ENCODE measurements around the gene DNPEP.
A peak's percentile ranks its signal among the peaks of the same experiment; 100 is the strongest.
"Not testable (repeated sequence)": the region's sequence is repeated elsewhere in the genome, so short reads cannot be mapped to it uniquely, and the experiment has no call there.

Gene DNPEP

GRCh38 chr2:219401606-219402005, 13.9 kb upstream of the DNPEP start:
- DNase-seq (ENCODE audit: low read depth in 2 of 2) = no peak

GRCh38 chr2:219400562-219400961, 12.8 kb upstream of the DNPEP start:
- no peak for DNase-seq (ENCODE audit: low read depth in 2 of 2)

DNA sequence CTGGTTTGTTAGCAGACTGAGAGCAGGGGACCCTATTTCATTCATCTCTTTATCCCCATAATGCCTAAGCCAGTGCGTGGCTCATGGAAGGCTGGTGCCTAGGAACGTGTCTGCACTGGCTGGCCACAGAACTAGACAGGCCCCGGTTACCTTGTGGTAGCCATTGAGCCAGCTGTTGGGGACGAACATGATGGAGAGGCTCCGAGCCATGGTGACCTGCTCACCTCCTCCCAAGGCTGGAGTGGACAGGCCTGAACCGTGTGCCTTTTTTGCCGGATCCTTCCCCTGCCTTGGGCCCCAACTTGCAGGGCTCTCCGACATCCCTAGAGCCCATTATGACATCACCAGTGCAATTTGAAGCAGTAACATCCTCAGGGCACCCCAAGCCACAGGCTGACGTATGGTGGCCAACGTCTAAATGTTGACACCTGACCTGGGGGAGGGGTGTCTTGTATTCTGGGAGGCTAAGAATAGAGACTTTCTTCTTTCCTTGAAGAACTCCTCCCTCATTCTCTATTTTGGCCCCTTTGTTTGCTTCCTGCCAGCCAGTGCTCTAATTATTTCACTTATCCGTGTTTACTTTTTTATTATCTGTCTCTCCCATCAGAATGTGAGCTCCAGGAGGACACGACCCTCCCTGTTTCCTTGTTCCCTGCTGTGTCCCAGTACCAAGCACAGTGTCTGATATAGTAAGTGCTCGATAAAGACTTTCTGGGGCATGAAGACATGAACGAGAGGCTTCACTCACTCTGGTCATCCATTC, 12.2 kb upstream of the DNPEP start:
- DNase-seq (ENCODE audit: low read depth in 2 of 2) = no peak

DNA sequence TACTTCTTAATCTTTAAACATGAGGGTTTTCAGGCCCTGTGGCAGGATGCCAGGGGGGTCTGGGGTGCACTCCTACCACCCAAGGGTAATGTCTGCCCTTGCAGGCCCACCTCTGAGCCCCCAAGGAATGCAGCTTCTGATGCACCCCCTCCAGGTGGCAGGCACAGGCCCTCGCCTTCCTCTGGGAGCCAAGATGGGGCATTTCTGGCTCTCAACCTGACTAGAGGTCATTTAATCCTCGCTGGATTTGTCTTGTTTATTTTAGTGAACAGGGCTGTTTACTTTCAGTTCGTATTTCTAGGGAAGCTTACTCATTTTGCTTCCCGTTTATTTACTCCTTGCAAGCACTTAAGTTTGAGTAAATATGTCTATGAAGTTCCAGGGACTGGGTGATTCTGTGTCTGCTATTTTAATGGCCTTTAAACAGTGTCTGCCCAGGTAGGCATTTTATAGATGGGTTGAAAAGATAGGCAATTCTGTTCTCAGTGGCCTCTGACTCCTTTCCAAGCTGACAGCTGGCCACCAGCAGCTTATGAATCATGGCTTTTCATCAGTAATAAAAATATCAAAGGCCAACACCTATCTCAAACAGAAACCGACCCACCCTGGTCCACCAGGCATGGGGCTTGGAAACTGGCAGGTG, 11.1 kb upstream of the DNPEP start:
- no peak for DNase-seq (ENCODE audit: low read depth in 2 of 2)

DNA sequence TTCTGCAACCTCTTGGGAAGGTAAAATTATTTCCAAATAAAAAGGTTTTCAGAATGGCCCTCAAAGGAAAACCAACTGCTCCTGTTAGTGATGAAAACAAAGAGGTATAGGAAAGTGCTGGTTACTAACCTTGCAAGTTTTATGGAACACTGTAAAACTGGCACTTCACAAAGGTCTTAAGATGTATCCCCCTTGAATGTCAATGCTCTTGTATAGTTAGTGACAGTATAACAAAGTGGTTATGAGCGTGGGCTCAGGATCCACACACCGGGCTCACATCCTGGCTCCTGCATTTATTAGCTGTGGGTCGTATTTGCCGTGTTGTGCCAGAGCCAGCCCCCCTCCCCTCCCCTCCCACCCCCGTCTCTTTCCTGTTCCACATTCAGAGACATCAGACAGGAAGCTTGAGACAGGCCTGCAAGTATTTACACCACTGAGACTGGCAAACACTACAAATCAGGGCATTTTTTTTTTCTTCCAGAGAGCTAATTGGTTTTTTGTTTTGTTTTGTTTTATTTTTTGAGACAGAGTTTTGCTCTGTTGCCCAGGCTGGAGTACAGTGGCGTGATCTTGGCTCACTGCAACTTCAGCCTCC, 9.2 kb upstream of the DNPEP start:
- DNase-seq (ENCODE audit: low read depth in 2 of 2) = no peak

DNA sequence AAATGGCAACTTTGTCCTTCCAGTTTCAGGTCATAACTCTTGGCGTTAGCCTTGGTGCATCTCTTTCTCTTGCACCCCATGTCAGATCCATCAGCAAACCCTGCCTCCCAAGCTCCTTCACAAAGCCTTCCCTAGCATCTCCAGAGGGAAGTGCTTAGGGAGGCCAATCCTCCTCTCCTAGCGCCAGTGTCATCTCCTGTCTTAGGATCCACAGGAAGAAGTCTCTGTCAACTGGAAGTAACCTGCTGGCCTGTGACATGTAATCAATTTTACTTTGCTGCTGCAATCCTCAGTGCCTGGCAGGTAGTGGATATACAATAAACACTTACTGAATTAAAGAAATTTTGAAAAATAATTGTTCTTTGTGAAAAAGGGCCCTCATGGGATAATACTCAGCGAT, 7.9 kb upstream of the DNPEP start:
- no peak for DNase-seq (ENCODE audit: low read depth in 2 of 2)

DNA sequence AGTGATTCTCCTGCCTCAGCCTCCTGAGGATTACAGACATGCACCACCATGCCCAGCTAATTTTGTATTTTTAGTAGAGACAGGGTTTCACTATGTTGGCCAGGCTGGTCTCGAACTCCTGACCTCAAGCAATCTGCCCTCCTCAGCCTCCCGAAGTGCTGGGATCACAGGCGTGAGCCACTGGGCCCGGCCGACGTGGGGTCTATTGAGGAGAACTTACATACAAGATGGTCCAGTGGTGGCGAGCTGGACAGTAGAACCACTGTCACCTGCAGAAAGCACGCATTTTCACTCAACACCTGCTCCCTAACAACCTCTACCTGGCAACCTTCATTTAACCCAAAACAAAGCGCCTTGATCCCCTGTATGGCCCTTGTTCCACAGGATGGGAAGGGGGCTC, 7.3 kb upstream of the DNPEP start:
- DNase-seq (ENCODE audit: low read depth in 2 of 2) = not testable (repeated sequence)

DNA sequence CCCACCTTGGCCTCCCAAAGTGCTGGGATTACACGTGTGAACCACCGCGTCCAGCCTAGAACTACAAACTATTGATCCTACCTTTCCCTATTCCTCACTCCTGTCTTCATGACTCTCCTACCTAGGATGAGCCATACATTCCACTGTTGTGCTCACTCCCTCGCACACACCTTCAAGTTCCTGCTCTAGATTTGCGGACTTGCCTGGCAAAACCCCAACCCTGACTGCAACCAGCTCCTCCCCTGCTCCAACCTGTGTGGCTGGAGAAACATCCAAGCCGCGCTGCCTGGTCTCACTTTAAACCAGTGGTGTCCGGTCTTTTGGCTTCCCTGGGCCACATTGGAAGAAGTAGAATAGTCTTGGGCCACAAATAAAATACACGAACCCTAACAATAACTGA, 5.0 kb upstream of the DNPEP start:
- no peak for DNase-seq (ENCODE audit: low read depth in 2 of 2)

- DNase-seq (ENCODE audit: low read depth in 2 of 2) = no peak
These were observed 1.1 kb upstream of the DNPEP start for GRCh38 chr2:219388907-219389156.

GRCh38 chr2:219388121-219388906, 602 bp upstream of the DNPEP start:
- DNase-seq (ENCODE audit: low read depth in 2 of 2) = peak; percentile 91 to 93

DNA sequence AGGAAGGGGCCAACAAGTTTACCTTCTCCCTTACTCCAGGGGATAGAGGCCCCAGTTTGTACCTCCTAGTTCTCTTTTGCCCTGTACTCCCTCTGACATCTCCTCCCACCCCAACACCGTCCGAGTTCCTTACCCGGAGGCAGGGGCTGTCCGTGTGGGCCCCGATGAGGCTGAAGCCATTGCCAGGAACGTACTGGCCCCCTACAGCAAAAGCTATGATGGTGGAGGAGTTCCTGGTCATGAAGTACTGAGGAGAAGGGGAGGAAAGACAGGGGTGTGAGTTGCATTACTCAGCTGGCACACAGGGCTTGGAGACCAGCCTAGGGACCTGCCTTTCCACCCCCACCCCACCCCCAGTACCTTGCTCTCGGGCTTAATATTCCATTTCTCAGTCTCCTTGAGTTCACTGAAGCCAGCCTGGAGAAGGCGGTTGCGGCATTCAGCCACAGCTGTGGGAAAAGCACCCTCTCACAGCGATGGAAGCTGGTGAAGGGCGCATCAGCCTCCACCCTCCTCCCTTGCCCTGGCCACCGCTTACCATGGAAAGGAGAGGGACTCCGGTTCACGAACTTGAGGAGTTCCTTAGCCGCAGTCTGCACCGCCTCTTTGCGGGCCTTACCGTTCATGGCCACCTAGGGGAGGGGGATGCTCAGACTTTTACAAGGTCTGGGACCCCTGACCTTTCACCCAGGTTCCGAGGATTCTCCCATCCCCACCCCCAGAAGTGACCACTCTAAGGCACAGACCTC, 1.0 kb downstream of the DNPEP start:
- DNase-seq (ENCODE audit: low read depth in 2 of 2) = no peak

DNA sequence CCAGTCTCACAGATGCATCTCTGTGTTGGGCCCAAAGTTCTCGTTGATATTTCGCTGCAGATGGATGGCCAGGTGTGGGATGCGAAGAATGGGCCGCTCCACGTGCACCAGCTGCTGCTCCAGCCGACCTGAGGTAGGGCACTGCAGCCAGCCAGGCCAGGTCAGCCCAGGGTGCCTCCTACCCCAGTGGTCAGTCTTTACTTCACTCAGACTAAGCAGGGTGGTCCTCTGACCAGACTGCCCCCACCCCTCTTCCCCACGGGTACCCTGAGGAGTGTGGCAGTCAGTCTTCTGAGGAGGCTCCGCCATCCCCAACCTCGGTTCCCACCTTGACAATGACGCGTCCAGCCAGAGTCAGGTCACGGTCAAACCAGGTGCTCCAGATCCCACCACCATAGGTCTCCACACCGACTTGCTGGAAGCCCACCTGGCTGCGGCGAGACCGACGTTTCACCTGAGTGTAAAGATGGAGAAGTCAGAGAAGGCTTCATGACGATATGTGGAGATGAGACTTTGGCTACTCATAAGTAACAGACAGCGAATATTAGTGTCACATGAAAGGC, 1.7 kb downstream of the DNPEP start:
- DNase-seq (ENCODE audit: low read depth in 2 of 2) = no peak

DNA sequence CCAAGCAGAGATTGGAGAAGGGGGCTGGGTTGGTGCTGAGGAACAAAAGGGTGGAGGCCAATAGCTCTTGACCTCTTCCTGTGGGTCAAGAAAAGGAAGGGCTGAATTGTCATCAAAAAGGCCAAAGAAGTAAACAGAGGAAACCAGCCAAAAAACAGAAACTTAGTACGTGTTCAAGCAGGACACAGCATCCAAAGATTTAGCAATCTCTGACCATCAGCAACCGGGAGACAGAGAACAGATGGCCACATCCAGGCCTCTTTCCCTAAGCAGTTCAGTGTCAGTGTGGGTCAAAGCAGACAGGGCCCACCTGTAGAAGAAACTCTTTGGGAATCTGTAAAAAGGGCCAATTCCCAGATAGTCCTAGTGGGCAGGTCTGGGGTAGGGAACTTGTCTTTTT, 2.9 kb downstream of the DNPEP start:
- DNase-seq (ENCODE audit: low read depth in 2 of 2) = no peak

GRCh38 chr2:219384083-219384713, 3.5 kb downstream of the DNPEP start:
- no peak for DNase-seq (ENCODE audit: low read depth in 2 of 2)

- DNase-seq (ENCODE audit: low read depth in 2 of 2) = no peak
These were observed 6.3 kb downstream of the DNPEP start for GRCh38 chr2:219381448-219381847.

DNA sequence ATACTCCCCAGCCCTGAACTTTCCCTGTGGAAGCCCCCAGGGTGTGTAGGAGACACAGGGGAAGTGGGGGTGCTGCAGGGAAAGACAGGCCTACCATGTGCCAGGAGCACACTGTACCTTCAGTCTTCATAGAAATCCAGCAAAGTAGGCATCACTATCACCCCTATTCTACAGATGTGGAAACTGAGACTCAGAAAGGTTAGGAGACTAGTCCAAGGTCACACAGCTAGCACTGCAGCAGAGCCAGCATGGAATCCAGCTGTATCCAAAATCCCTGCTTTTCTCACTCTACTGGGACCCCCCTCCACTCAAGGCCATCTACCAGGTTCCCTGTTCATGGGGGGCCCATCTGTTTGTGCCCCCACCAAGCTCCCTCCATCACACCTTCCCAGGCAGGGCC, 6.8 kb downstream of the DNPEP start:
- no peak for DNase-seq (ENCODE audit: low read depth in 2 of 2)

DNA sequence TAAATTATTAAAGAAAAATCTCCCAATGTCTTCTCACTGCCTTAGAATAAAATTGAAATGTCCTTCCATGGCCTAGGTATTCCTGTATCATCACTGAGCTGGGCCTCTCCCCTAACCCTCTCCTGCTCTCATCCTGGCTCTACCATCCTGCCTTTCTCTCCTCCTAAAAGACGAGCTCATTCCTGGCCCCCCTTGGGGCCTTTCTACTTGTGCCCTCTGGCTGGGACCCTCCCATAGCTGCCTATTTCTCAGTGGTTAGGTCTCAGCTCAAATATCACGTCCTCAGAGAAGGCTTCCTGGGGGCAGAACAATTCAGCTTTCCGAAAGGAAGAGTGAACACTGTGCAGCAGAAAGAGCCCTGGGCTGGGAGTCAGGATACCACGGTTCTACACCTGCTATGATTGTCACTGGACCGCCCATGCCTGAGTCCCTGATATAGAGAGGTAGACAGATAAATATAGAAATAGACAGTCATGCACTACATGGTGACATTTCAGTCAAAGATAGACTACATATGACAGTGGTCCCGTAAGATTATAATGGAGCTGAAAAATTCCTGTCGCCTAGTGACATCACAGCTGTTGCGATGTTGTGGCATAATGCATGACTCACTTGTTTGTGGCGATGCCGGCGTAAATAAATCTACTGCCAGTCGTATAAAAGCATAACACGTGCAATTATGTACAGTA, 9.4 kb downstream of the DNPEP start:
- no peak for DNase-seq (ENCODE audit: low read depth in 2 of 2)

DNA sequence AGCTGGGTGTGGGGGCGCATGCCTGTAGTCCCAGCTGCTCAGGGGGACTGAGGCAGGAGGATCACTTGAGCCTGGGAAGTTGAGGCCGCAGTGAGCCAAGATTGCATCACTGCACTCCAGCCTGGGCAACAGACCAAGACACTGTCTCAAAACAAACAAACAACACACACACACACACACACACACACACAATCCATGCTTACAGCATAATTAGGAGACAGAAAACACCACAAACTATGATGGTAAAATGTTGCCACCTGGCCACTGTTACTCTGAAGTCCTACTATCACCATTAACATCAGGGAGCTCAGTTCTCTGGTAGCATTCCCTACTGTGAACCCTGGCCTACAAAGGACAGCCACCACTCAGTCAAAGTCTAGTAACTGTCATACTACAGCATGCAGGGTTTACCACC, 18.3 kb downstream of the DNPEP start:
- DNase-seq (ENCODE audit: low read depth in 2 of 2) = peak in 1 of 2 experiments; percentile 17

DNA sequence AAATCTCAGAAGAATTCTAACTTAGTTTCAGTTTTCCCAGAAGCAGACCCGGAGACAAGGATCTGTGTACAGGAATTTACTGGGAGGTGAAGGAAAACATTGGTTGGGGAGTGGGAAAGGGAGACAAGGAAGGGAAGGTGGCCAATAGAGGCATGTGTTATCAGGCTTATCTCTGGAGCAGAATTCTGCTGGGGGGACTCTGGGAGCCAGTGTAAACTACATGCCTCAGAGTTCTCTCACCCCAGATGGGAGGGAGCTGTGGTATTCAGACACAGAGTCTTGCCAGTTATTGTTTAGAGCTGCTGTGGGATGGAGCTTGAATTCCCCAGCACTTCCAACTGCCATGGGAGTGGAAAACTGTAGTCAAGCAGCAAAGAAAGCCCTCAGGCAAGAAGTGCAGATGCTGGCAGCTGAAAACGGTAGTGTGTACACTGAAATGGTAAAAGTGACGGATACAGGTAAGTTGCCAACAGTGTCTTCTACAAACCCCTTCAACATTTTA, 19.0 kb downstream of the DNPEP start:
- DNase-seq (ENCODE audit: low read depth in 2 of 2) = peak; percentile 35 to 37

DNA sequence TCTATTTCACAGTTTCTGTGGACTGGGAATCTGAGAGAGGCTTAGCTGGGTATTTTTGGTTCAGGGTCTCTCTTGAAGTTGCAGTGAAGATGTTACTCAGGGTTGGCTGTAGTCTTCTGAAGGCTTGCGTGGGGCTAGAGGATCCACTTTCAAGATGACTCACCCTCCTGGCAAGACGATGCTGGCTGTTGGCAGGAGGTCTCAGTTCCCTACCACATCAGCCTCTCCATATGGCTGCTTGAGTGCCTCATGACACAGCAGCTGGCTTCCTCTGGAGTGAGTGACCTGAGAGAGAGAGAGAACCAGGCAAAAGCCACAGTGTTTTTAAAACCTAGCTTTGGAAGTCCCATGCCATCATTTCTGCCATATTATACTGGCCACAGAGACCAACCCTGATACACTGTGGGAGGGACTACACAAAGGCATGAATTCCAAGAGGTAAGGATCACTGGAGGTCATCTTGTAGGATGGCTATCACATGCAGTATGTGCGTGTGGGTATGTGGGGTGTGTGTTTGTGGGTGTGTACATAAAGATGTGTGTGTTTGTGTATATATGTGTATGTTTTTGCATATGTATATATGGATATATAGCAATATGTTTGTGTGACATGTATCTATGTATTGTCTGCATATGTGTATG, 25.1 kb downstream of the DNPEP start:
- DNase-seq (ENCODE audit: low read depth in 2 of 2) = peak; percentile 84 to 86
